Testis (tissue), 2 donors: ENCODE results near the gene TRAF2.

Experiments used
- CTCF ChIP-seq, 3 experiments: fragments of 450-650 bp in 2 of 3; fragments of 200-600 bp in 1 of 3; sonication (generic) in 1 of 3; IDR thresholded peaks; one replicate each; pipeline ENCODE4 v1.5.1; 2016 to 2019; ENCODE audit warnings: antibody characterized with exemption in 3 of 3, mild to moderate bottlenecking in 2 of 3, moderate library complexity in 1 of 3
- POLR2A ChIP-seq: fragments of 450-650 bp; IDR thresholded peaks from one replicate; pipeline ENCODE4 v1.6.1; 2017; ENCODE audit warnings: antibody characterized with exemption, mild to moderate bottlenecking, moderate library complexity

DNA sequence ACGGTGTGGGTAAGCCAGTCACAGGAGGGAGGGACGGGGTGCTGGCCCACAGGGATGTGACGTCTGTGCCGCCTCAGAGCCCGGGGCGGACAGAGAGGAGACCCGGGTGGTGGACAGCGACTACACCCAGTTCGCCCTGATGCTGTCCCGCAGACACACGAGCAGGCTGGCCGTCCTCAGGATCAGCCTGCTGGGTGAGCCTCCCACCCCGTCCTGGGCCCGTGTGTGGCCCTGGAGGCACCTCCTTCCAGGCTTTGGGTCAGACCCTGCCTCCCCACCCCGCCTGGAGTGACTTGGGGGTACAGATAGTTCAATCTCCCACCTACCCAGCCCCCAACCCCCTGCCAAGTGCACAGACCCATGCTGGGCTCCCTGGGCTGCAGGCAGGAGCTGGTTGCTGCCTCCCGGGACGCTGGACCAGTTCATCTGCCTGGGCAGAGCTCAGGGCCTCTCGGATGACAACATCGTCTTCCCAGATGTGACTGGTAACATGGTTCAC, 67.5 kb downstream of the TRAF2 start:
- TF ChIP-seq CTCF (IDR thresholded peaks at IDR 0.05) (no peak), POLR2A (no peak)
